CD4-positive, alpha-beta T cell treated with Interleukin-21 for 1 hour (primary cell): ENCODE results near the gene SAMD4A.
A peak's percentile ranks its signal among the peaks of the same experiment; 100 is the strongest.
"Not testable (repeated sequence)": the region's sequence is repeated elsewhere in the genome, so short reads cannot be mapped to it uniquely, and the experiment has no call there.

Experiments
- DNase-seq: peaks from one replicate; pipeline ENCODE4 v3.0.0-alpha.2; 2020

Gene SAMD4A

GRCh38 chr14:54600717-54601109 is 33.8 kb downstream of the SAMD4A start:
- no peak for DNase-seq

GRCh38 chr14:54603362-54603761 is 36.4 kb downstream of the SAMD4A start:
- no peak for DNase-seq

GRCh38 chr14:54606178-54606577 is 39.2 kb downstream of the SAMD4A start:
- peak; percentile 15 for DNase-seq

GRCh38 chr14:54606631-54607133 is 39.8 kb downstream of the SAMD4A start:
- DNase-seq, result no peak

GRCh38 chr14:54609576-54609975 is 42.6 kb downstream of the SAMD4A start:
- no peak for DNase-seq

GRCh38 chr14:54610051-54610977 is 43.4 kb downstream of the SAMD4A start:
- no peak for DNase-seq

GRCh38 chr14:54614296-54614695 is 47.4 kb downstream of the SAMD4A start:
- no peak for DNase-seq

- DNase-seq, result no peak
Observed at GRCh38 chr14:54617467-54617866, 50.5 kb downstream of the SAMD4A start.

- no peak for DNase-seq
Observed at GRCh38 chr14:54621686-54622085, 54.8 kb downstream of the SAMD4A start.

- DNase-seq, result peak; percentile 8
Observed at GRCh38 chr14:54622192-54622958, 55.4 kb downstream of the SAMD4A start.

- no peak for DNase-seq
Observed at GRCh38 chr14:54623279-54624004, 56.5 kb downstream of the SAMD4A start.

- not testable (repeated sequence) for DNase-seq
Observed at GRCh38 chr14:54624005-54624358, 57.1 kb downstream of the SAMD4A start.

GRCh38 chr14:54625112-54625511 is 58.2 kb downstream of the SAMD4A start:
- DNase-seq, result no peak

GRCh38 chr14:54627219-54627539 is 60.3 kb downstream of the SAMD4A start:
- DNase-seq, result no peak

GRCh38 chr14:54627540-54628363 is 60.8 kb downstream of the SAMD4A start:
- peak; percentile 78 for DNase-seq

- DNase-seq, result no peak
Observed at GRCh38 chr14:54629183-54629582, 62.3 kb downstream of the SAMD4A start.

GRCh38 chr14:54629635-54630360 is 62.9 kb downstream of the SAMD4A start:
- DNase-seq, result peak; percentile 8

- DNase-seq, result no peak
Observed at GRCh38 chr14:54631016-54631415, 64.1 kb downstream of the SAMD4A start.

- no peak for DNase-seq
Observed at GRCh38 chr14:54632452-54632851, 65.5 kb downstream of the SAMD4A start.

- no peak for DNase-seq
Observed at GRCh38 chr14:54633076-54633475, 66.1 kb downstream of the SAMD4A start.

- DNase-seq, result no peak
Observed at GRCh38 chr14:54637270-54638134, 70.6 kb downstream of the SAMD4A start.
